Measurements from ENCODE around the gene CHRM1.

CHRM1 gene

DNA sequence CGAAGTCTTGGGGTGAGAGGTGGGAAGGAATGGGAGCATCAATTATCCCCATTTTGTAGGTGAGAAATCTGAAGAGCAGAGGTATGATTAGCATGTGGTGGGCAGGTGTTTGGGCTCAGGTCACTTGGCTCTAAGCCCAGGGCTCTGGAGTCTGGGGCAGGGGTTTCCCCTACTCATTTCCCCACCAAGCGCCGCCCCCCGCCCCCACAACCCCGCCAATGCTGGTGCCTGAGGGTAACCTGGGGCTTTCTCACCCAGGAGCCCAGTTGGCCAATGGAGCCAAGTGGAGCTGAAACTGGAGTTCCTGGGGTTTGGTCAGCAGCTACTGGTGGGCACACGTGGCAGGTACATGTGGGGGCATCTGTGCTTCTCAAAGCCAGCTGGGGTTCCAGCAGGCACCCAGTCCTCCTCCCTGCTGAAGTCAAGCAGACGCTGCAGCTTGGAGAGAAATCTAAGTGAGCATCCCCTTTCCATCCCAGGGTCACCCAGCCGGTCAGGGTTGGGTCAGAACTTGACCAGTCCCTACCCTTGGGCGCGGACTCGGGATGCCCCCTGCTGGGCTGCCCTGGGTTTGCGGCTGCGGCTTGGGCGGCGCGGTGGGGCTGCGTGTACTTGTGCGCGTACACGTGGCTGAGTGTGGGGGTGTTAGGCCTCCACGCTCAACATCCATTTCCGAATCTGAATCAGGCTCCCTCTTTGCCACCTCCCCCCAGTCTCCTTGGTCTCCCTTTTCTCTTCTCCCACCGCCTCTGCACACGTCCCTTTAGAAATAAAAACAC lies 1.7 kb upstream of the CHRM1 start:
- 30% methylated on average over 11 of the region's 24 CpGs for WGBS
- Histone ChIP-seq H3K23ac (ENCODE audit: low read length in 2 of 2) (no peak overlapping the region), H2BK120ac (ENCODE audit: low read depth, low read length) (no peak overlapping the region), H3K79me1 (replicated peaks; ENCODE audit: low read length, poor library complexity, severe bottlenecking) (no peaks in the 10 kb centered on the region), H4K91ac (ENCODE audit: low read length) (no peak overlapping the region), H2AFZ (ENCODE audit: low read depth, low read length) (no peak overlapping the region), H2BK5ac (ENCODE audit: low read depth, low read length, poor library complexity, severe bottlenecking) (no peak overlapping the region), H3K18ac (ENCODE audit: low read depth in 1 of 2, low read length in 2 of 2) (no peak overlapping the region), H2AK5ac (ENCODE audit: low read length, severe bottlenecking) (no peak overlapping the region), H3K14ac (ENCODE audit: low read length in 2 of 2) (no peak overlapping the region), H3K9me3 (ENCODE audit: control insufficient read depth, low read length) (no peaks in the 10 kb centered on the region), H3K4me3 (ENCODE audit: insufficient read depth in 1 of 2, low read depth in 1 of 2, low read length in 2 of 2) (no peak overlapping the region), H3K27me3 (ENCODE audit: control insufficient read depth in 1 of 2, insufficient read depth in 1 of 2, low read length in 2 of 2) (peaks cover 84 to 94% of the 10 kb centered on the region in 2 experiments), H2BK15ac (ENCODE audit: low read depth, poor library complexity, severe bottlenecking) (no peak overlapping the region), H3K4ac (ENCODE audit: low read depth in 1 of 2, low read length in 2 of 2) (no peak overlapping the region), H4K8ac (ENCODE audit: low read length) (no peak overlapping the region), H3K4me2 (ENCODE audit: low read length, poor library complexity, severe bottlenecking) (no peak overlapping the region), H3K27ac (ENCODE audit: low read length, poor library complexity, severe bottlenecking) (no peak overlapping the region), H3K36me3 (ENCODE audit: control insufficient read depth in 1 of 2, insufficient read depth in 2 of 2, low read depth in 1 of 2, low read length in 2 of 2) (no peaks in the 10 kb centered on the region), H3K9ac (ENCODE audit: low read length) (no peak overlapping the region), H3K4me1 (ENCODE audit: control insufficient read depth, insufficient read depth, low read depth, low read length) (peaks cover 29% of the 10 kb centered on the region), H2BK12ac (ENCODE audit: low read length in 2 of 2) (no peak overlapping the region)
- DNase-seq: no peak

DNA sequence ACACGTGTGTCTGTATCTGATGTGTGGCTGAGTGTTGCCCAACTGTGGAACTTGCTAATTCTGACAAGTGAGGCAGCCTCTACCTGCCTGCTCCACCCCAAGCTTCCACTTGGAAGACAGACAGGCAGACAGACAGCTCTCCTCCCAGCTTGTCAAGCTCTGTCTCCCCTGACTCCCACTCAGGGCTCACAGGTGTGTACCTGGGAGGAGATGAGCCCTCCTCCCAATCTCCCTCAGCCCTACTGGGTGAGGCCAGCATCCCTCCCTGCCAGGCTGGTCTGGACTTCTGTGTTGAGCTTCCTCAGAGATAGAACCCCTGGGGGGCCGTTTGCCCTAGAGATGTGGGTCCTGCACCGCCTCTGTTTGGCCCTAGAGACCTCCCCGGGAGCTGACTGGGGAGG lies 1.0 kb upstream of the CHRM1 start:
- 86% methylated on average over 4 of the region's 4 CpGs for WGBS
- no peak overlapping the region for H3K9ac ChIP-seq (ENCODE audit: low read length)
- no peak overlapping the region for H4K8ac ChIP-seq (ENCODE audit: low read length)

DNA sequence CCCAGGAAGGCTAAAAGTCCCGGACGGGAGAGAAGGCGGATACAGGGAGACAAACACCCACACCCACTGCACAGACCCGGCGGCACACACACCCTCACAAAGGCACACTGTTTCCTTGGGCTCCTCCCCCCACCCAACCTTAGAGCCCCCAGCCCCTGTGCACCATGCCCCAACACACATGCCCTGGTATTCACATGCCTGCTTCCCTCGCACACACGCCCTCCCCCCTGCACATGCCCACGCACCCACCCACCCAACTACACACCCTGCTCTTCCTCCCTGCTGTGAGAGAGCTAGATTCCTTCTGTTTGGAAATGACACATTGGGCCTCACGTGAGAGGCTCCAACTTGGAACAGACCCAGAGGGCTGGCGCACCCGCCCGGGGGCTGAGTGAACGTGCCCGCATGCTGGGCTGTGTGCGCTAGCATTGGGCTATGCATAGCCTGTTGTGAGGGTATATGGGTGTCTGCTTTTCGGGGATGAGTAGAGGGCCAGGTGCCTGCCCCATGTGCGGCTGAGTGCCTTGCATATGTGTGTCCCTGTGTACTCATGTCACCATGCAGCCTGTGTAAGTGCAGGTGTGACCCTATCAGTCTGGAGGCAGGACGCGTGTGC lies 518 bp upstream of the CHRM1 start:
- Histone ChIP-seq H2BK5ac (ENCODE audit: low read depth, low read length, poor library complexity, severe bottlenecking) (no peak overlapping the region), H4K8ac (ENCODE audit: low read length) (no peak overlapping the region), H3K4me1 (ENCODE audit: control insufficient read depth, insufficient read depth, low read depth, low read length) (peaks cover 26% of the 10 kb centered on the region), H3K9me3 (ENCODE audit: control insufficient read depth, low read length) (no peaks in the 10 kb centered on the region), H3K27ac (ENCODE audit: low read length, poor library complexity, severe bottlenecking) (no peak overlapping the region), H2AK5ac (ENCODE audit: low read length, severe bottlenecking) (no peak overlapping the region), H3K36me3 (ENCODE audit: control insufficient read depth in 1 of 2, insufficient read depth in 2 of 2, low read depth in 1 of 2, low read length in 2 of 2) (no peaks in the 10 kb centered on the region), H2AFZ (ENCODE audit: low read depth, low read length) (no peak overlapping the region), H3K9ac (ENCODE audit: low read length) (no peak overlapping the region), H3K4me3 (ENCODE audit: insufficient read depth in 1 of 2, low read depth in 1 of 2, low read length in 2 of 2) (no peak overlapping the region), H3K4me2 (ENCODE audit: low read length, poor library complexity, severe bottlenecking) (no peak overlapping the region), H3K18ac (ENCODE audit: low read depth in 1 of 2, low read length in 2 of 2) (no peak overlapping the region), H2BK15ac (ENCODE audit: low read depth, poor library complexity, severe bottlenecking) (no peak overlapping the region), H2BK12ac (ENCODE audit: low read length in 2 of 2) (no peak overlapping the region), H3K14ac (ENCODE audit: low read length in 2 of 2) (no peak overlapping the region), H2BK120ac (ENCODE audit: low read depth, low read length) (no peak overlapping the region), H3K27me3 (ENCODE audit: control insufficient read depth in 1 of 2, insufficient read depth in 1 of 2, low read length in 2 of 2) (peaks cover 79 to 89% of the 10 kb centered on the region in 2 experiments), H3K79me1 (replicated peaks; ENCODE audit: low read length, poor library complexity, severe bottlenecking) (no peaks in the 10 kb centered on the region), H3K4ac (ENCODE audit: low read depth in 1 of 2, low read length in 2 of 2) (no peak overlapping the region), H4K91ac (ENCODE audit: low read length) (no peak overlapping the region), H3K23ac (ENCODE audit: low read length in 2 of 2) (no peak overlapping the region)
- no peak for DNase-seq
- WGBS: 75% methylated on average over 18 of the region's 19 CpGs

More for the DNA sequence above, 1.0 kb upstream of the CHRM1 start:
- Histone ChIP-seq H3K36me3 (ENCODE audit: control insufficient read depth in 1 of 2, insufficient read depth in 2 of 2, low read depth in 1 of 2, low read length in 2 of 2) (no peaks in the 10 kb centered on the region), H2BK5ac (ENCODE audit: low read depth, low read length, poor library complexity, severe bottlenecking) (no peak overlapping the region), H3K4ac (ENCODE audit: low read depth in 1 of 2, low read length in 2 of 2) (no peak overlapping the region), H3K4me3 (ENCODE audit: insufficient read depth in 1 of 2, low read depth in 1 of 2, low read length in 2 of 2) (no peak overlapping the region), H3K27ac (ENCODE audit: low read length, poor library complexity, severe bottlenecking) (no peak overlapping the region), H4K91ac (ENCODE audit: low read length) (no peak overlapping the region), H3K4me2 (ENCODE audit: low read length, poor library complexity, severe bottlenecking) (no peak overlapping the region), H3K9me3 (ENCODE audit: control insufficient read depth, low read length) (no peaks in the 10 kb centered on the region), H2BK15ac (ENCODE audit: low read depth, poor library complexity, severe bottlenecking) (no peak overlapping the region), H2BK120ac (ENCODE audit: low read depth, low read length) (no peak overlapping the region), H3K79me1 (replicated peaks; ENCODE audit: low read length, poor library complexity, severe bottlenecking) (no peaks in the 10 kb centered on the region), H3K27me3 (ENCODE audit: control insufficient read depth in 1 of 2, insufficient read depth in 1 of 2, low read length in 2 of 2) (peaks cover 79 to 89% of the 10 kb centered on the region in 2 experiments), H3K14ac (ENCODE audit: low read length in 2 of 2) (no peak overlapping the region), H3K23ac (ENCODE audit: low read length in 2 of 2) (no peak overlapping the region), H2AFZ (ENCODE audit: low read depth, low read length) (no peak overlapping the region), H3K4me1 (ENCODE audit: control insufficient read depth, insufficient read depth, low read depth, low read length) (peaks cover 29% of the 10 kb centered on the region), H2AK5ac (ENCODE audit: low read length, severe bottlenecking) (no peak overlapping the region), H2BK12ac (ENCODE audit: low read length in 2 of 2) (no peak overlapping the region), H3K18ac (ENCODE audit: low read depth in 1 of 2, low read length in 2 of 2) (no peak overlapping the region)
- no peak for DNase-seq

DNA sequence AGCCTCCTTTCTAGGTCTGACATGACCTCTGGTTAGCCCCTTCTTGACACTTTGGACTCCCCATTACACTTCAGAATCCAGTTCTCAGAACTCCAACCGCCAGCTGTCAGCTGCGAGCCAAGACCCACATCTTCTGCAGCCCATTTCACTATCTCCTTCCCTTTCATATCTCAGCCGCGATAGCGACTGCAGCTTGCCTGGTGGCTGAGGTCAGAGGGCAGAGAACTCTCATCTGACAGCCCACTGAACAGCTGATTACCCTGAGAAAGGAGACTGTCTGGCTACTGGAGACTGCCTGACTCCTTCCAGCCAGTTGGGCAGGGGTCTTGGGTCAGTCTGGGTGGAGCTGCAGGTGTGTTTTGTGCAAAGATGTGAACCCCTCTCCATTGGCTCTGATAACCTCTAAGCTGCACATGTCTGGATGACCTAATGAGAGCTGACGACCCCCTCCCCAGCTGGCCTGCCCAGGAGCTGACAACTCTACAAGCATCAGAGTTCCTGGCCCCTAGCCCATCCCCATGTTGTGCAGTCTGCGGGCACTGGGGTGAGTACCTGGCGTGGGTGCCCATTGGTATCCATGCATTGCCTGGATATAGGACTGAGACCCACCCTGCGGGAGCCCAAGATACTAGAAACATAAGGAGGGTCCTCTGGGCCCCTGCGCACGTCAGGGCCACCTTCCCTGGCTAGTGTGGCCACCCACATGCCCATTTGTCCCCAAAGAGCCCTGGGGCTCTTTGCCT lies 1.1 kb downstream of the CHRM1 start:
- Histone ChIP-seq H3K18ac (ENCODE audit: low read depth in 1 of 2, low read length in 2 of 2) (no peak overlapping the region), H3K14ac (ENCODE audit: low read length in 2 of 2) (no peak overlapping the region), H3K79me1 (replicated peaks; ENCODE audit: low read length, poor library complexity, severe bottlenecking) (no peaks in the 10 kb centered on the region), H3K36me3 (ENCODE audit: control insufficient read depth in 1 of 2, insufficient read depth in 2 of 2, low read depth in 1 of 2, low read length in 2 of 2) (no peaks in the 10 kb centered on the region), H2BK12ac (ENCODE audit: low read length in 2 of 2) (no peak overlapping the region), H3K23ac (ENCODE audit: low read length in 2 of 2) (no peak overlapping the region), H3K4ac (ENCODE audit: low read depth in 1 of 2, low read length in 2 of 2) (no peak overlapping the region), H2AK5ac (ENCODE audit: low read length, severe bottlenecking) (no peak overlapping the region), H4K91ac (ENCODE audit: low read length) (no peak overlapping the region), H2BK5ac (ENCODE audit: low read depth, low read length, poor library complexity, severe bottlenecking) (no peak overlapping the region), H3K9me3 (ENCODE audit: control insufficient read depth, low read length) (no peaks in the 10 kb centered on the region), H3K27me3 (ENCODE audit: control insufficient read depth in 1 of 2, insufficient read depth in 1 of 2, low read length in 2 of 2) (peaks cover 71 to 78% of the 10 kb centered on the region in 2 experiments), H3K4me2 (ENCODE audit: low read length, poor library complexity, severe bottlenecking) (no peak overlapping the region), H3K4me1 (ENCODE audit: control insufficient read depth, insufficient read depth, low read depth, low read length) (peaks cover 13% of the 10 kb centered on the region), H2AFZ (ENCODE audit: low read depth, low read length) (no peak overlapping the region), H3K27ac (ENCODE audit: low read length, poor library complexity, severe bottlenecking) (no peak overlapping the region), H2BK120ac (ENCODE audit: low read depth, low read length) (no peak overlapping the region), H2BK15ac (ENCODE audit: low read depth, poor library complexity, severe bottlenecking) (no peak overlapping the region), H3K9ac (ENCODE audit: low read length) (no peak overlapping the region), H4K8ac (ENCODE audit: low read length) (no peak overlapping the region), H3K4me3 (ENCODE audit: insufficient read depth in 1 of 2, low read depth in 1 of 2, low read length in 2 of 2) (no peak overlapping the region)
- DNase-seq: no peak
- 59% methylated on average over 11 of the region's 11 CpGs for WGBS

Data from mesenchymal stem cell (in vitro differentiated cells and primary cell).